Left lung (tissue), 14 donors: ENCODE measurements around the gene KIF20B. TPM values are rescaled to one million over a fixed set of nuclear protein-coding genes. Genes with fewer than 3 reads are reported as not detected.

Experiments used
- ATAC-seq: fragments of 200-7000 bp; cut with Tn5 transposase; one replicate; pipeline ENCODE4 v1.9.1; 2020; ENCODE audit warnings: moderate library complexity
- DNase-seq, 4 donors: peaks; one replicate each; pipeline ENCODE4 v3.0.0-alpha.2; 2013 to 2020
- H3K27ac ChIP-seq, 2 donors: fragments of 200-600 bp; sonication (generic) in 1 of 2; one replicate each; pipeline versions ENCODE4 v1.5.0 to v1.8.0; 2020 to 2021
- H3K27me3 ChIP-seq, 2 donors: fragments of 200-600 bp; sonication (generic) in 1 of 2; one replicate each; pipeline versions ENCODE4 v1.5.0 to v1.8.0; 2020 to 2021
- H3K36me3 ChIP-seq, 2 donors: fragments of 200-600 bp; sonication (generic) in 1 of 2; one replicate each; pipeline versions ENCODE4 v1.5.0 to v1.8.0; 2020 to 2021
- H3K4me1 ChIP-seq, 2 donors: fragments of 200-600 bp; one replicate each; pipeline ENCODE4 v1.8.0; 2021
- H3K4me3 ChIP-seq, 2 donors: fragments of 200-600 bp; sonication (generic) in 1 of 2; one replicate each; pipeline versions ENCODE4 v1.5.0 to v1.8.0; 2020 to 2021; ENCODE audit warnings: mild to moderate bottlenecking in 1 of 2
- H3K9me3 ChIP-seq, 2 donors: fragments of 200-600 bp; sonication (generic) in 1 of 2; one replicate each; pipeline versions ENCODE4 v1.5.0 to v1.8.0; 2020 to 2021
- CTCF ChIP-seq, 2 donors: fragments of 200-600 bp; sonication (generic) in 1 of 2; IDR thresholded peaks; one replicate each; pipeline versions ENCODE4 v1.5.0 to v1.8.0; 2021; ENCODE audit warnings: antibody characterized with exemption in 2 of 2
- intact Hi-C, 2 donors: fragments of 100-400 bp; cut with DNase I; formaldehyde crosslinking; loops; one replicate each; pipeline versions ENCODE4 v1.11.2 to v1.14.2; 2022
- long read RNA-seq, 12 donors: library from polyadenylated mRNA in 2 of 12; unstranded in 2 of 12; transcript quantifications; one replicate each; pipeline ENCODE4 v2.0.0 and lab custom pipeline, GENCODE V29; 2019 to 2026
- polyA plus RNA-seq, 6 donors: library from polyadenylated mRNA; unstranded; fragments of 120-200 nt; gene quantifications; one replicate each; pipeline ENCODE4 v1.2.1, GENCODE V29; 2013; ENCODE audit not compliant: insufficient read length in 6 of 6
- total RNA-seq, 2 donors: library from RNA; stranded (reverse); fragmentation: NEBNext Ultra II Directional; extraction: Animal tissue kit (Norgen Biotek cat#: 25700); gene quantifications; one replicate each; pipeline ENCODE4 v1.2.1, GENCODE V29; 2021
- donor health status: DM: no; HTN: yes; CAD: no.
- donor health status: DM: no; HTN: no; CAD: no.

KIF20B gene, protein sequence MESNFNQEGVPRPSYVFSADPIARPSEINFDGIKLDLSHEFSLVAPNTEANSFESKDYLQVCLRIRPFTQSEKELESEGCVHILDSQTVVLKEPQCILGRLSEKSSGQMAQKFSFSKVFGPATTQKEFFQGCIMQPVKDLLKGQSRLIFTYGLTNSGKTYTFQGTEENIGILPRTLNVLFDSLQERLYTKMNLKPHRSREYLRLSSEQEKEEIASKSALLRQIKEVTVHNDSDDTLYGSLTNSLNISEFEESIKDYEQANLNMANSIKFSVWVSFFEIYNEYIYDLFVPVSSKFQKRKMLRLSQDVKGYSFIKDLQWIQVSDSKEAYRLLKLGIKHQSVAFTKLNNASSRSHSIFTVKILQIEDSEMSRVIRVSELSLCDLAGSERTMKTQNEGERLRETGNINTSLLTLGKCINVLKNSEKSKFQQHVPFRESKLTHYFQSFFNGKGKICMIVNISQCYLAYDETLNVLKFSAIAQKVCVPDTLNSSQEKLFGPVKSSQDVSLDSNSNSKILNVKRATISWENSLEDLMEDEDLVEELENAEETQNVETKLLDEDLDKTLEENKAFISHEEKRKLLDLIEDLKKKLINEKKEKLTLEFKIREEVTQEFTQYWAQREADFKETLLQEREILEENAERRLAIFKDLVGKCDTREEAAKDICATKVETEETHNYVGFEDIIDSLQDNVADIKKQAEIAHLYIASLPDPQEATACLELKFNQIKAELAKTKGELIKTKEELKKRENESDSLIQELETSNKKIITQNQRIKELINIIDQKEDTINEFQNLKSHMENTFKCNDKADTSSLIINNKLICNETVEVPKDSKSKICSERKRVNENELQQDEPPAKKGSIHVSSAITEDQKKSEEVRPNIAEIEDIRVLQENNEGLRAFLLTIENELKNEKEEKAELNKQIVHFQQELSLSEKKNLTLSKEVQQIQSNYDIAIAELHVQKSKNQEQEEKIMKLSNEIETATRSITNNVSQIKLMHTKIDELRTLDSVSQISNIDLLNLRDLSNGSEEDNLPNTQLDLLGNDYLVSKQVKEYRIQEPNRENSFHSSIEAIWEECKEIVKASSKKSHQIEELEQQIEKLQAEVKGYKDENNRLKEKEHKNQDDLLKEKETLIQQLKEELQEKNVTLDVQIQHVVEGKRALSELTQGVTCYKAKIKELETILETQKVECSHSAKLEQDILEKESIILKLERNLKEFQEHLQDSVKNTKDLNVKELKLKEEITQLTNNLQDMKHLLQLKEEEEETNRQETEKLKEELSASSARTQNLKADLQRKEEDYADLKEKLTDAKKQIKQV (N-terminal part only)
- total RNA-seq (10 to 100 TPM in 1 of 2 donors, 1 to 10 TPM in 1; 10.0 to 10.9 TPM), polyA plus RNA-seq (10 to 100 TPM; 11.3 to 26.9 (median 19.1) TPM)
- long read RNA-seq, donor 1: 0 reads
- long read RNA-seq, donor 2, partial matches to known transcripts: 5 of 5 reads
- long read RNA-seq, donor 2, other reads (novel, unspliced or antisense): 0 of 5 reads
- long read RNA-seq, donor 3: 0 reads
- long read RNA-seq, donor 4, partial matches to known transcripts: 1 of 1 reads
- long read RNA-seq, donor 4, other reads (novel, unspliced or antisense): 0 of 1 reads
- long read RNA-seq, donor 5: 0 reads
- long read RNA-seq, donor 6: 0 reads
- long read RNA-seq, donor 7: 0 reads
- long read RNA-seq, donor 8: 0 reads
- long read RNA-seq, donor 9: 0 reads
- long read RNA-seq, donor 10: 0 reads
- long read RNA-seq, donor 11: 0 reads
- long read RNA-seq, donor 12: 0 reads

- Histone ChIP-seq H3K4me1 (peaks cover 7 to 17% of the 10 kb centered on the region in 2 donors), H3K9me3 (no peaks in the 10 kb centered on the region), H3K36me3 (no peaks in the 10 kb centered on the region), H3K4me3 (peak within 1 kb of the TSS; percentile 46 to 53), H3K27ac (peak within 1 kb of the TSS; percentile 83 to 92), H3K27me3 (no peaks in the 10 kb centered on the region)
- intact Hi-C loops: no loop called here
- ATAC-seq (peak; percentile 100), DNase-seq (peak; percentile 92 to 98 (median 97))
- TF ChIP-seq CTCF (IDR thresholded peaks at IDR 0.05): peak; percentile 38 to 39
These were observed at the start of gene KIF20B for GRCh38 chr10:89701242-89702120. KIF20B (plus strand) TSS chr10:89701590; CDS start chr10:89705295, 3,705 bp downstream.

GRCh38 chr10:89651916-89652573, 49.3 kb upstream of the KIF20B start:
- Histone ChIP-seq H3K27ac (no peak overlapping the region), H3K4me1 (no peaks in the 10 kb centered on the region), H3K9me3 (no peaks in the 10 kb centered on the region), H3K36me3 (no peaks in the 10 kb centered on the region), H3K4me3 (no peak overlapping the region), H3K27me3 (no peaks in the 10 kb centered on the region)
- ATAC-seq (no peak), DNase-seq (no peak)
- intact Hi-C loops: no loop called here
- TF ChIP-seq CTCF (IDR thresholded peaks at IDR 0.05): no peak

DNA sequence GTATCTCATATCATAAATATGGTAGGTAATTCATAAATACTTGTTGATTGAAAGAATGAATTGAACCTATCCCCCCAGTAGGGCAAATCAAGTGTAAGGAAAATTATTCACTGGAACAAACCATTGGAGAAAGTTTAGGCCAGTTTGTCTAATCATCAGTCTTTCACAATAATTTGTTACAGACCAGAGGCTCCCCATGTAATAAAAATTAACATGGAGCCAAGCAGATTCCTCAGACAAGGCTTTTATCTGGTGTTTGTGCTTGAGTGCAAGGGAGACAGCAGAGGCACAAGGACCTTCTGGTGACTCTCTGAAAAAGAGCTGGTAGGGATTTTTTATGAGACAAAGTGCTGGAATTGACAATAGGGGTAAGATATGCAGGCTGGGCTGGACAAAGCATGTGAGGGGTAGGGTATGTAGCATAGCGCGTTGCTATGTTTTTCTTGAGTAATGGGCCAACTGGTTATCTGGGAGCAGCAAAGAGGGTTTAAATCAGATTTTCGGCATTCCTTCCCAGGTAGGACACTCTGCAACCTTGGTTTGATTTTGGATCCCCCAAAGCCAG, 48.5 kb upstream of the KIF20B start:
- intact Hi-C loops: no loop called here
- Histone ChIP-seq H3K27ac (no peak overlapping the region), H3K4me1 (no peaks in the 10 kb centered on the region), H3K36me3 (no peaks in the 10 kb centered on the region), H3K4me3 (no peak overlapping the region), H3K27me3 (no peaks in the 10 kb centered on the region), H3K9me3 (no peaks in the 10 kb centered on the region)
- ATAC-seq (no peak), DNase-seq (no peak)
- TF ChIP-seq CTCF (IDR thresholded peaks at IDR 0.05): no peak
